NCI-H2029 treated with DMSO at 0.1 percent for 48 hours (cell line): ENCODE data around the gene NDRG3.
A peak's percentile ranks its signal among the peaks of the same experiment; 100 is the strongest.

Experiments used
- DNase-seq: peaks from one replicate; lab custom pipeline; 2025; lab: John Stamatoyannopoulos, UW

The NDRG3 gene

GRCh38 chr20:36745927-36746659, at the start of gene NDRG3:
TSS of gene NDRG3 (minus strand) at chr20:36746090. CDS start at chr20:36721735, 24,355 bp downstream.
- DNase-seq: peak; percentile 86

GRCh38 chr20:36794116-36794474, 48.2 kb upstream of the NDRG3 start:
- no peak for DNase-seq

- no peak for DNase-seq
Observed at GRCh38 chr20:36793294-36794115, 47.6 kb upstream of the NDRG3 start.

GRCh38 chr20:36792422-36792821, 46.5 kb upstream of the NDRG3 start:
- no peak for DNase-seq

- no peak for DNase-seq
Observed at GRCh38 chr20:36791862-36792261, 46.0 kb upstream of the NDRG3 start.

- DNase-seq: no peak
Observed at GRCh38 chr20:36786663-36787062, 40.8 kb upstream of the NDRG3 start.

- DNase-seq: no peak
Observed at GRCh38 chr20:36786246-36786645, 40.4 kb upstream of the NDRG3 start.

GRCh38 chr20:36785308-36785707, 39.4 kb upstream of the NDRG3 start:
- DNase-seq: no peak

- DNase-seq: no peak
Observed at GRCh38 chr20:36784900-36785299, 39.0 kb upstream of the NDRG3 start.

- no peak for DNase-seq
Observed at GRCh38 chr20:36784116-36784515, 38.2 kb upstream of the NDRG3 start.

- DNase-seq: no peak
Observed at GRCh38 chr20:36779656-36780025, 33.8 kb upstream of the NDRG3 start.

- DNase-seq: no peak
Observed at GRCh38 chr20:36778831-36779655, 33.2 kb upstream of the NDRG3 start.

GRCh38 chr20:36777576-36777975, 31.7 kb upstream of the NDRG3 start:
- DNase-seq: no peak

GRCh38 chr20:36777167-36777566, 31.3 kb upstream of the NDRG3 start:
- no peak for DNase-seq

- DNase-seq: no peak
Observed at GRCh38 chr20:36775826-36776225, 29.9 kb upstream of the NDRG3 start.

- no peak for DNase-seq
Observed at GRCh38 chr20:36775196-36775595, 29.3 kb upstream of the NDRG3 start.

GRCh38 chr20:36773597-36774390, 27.9 kb upstream of the NDRG3 start, which contains the start of gene DSN1:
TSS of gene DSN1 (minus strand) at chr20:36773763. CDS start at chr20:36771458, 2,305 bp downstream.
- peak; percentile 82 for DNase-seq

GRCh38 chr20:36773107-36773596, 27.3 kb upstream of the NDRG3 start:
- DNase-seq: no peak

GRCh38 chr20:36770680-36771079, 24.8 kb upstream of the NDRG3 start:
- no peak for DNase-seq

GRCh38 chr20:36768768-36769430, 23.0 kb upstream of the NDRG3 start:
- no peak for DNase-seq

GRCh38 chr20:36761125-36761524, 15.2 kb upstream of the NDRG3 start:
- no peak for DNase-seq
